ENCODE measurements around the gene ERRFI1.

ERRFI1 gene

DNA sequence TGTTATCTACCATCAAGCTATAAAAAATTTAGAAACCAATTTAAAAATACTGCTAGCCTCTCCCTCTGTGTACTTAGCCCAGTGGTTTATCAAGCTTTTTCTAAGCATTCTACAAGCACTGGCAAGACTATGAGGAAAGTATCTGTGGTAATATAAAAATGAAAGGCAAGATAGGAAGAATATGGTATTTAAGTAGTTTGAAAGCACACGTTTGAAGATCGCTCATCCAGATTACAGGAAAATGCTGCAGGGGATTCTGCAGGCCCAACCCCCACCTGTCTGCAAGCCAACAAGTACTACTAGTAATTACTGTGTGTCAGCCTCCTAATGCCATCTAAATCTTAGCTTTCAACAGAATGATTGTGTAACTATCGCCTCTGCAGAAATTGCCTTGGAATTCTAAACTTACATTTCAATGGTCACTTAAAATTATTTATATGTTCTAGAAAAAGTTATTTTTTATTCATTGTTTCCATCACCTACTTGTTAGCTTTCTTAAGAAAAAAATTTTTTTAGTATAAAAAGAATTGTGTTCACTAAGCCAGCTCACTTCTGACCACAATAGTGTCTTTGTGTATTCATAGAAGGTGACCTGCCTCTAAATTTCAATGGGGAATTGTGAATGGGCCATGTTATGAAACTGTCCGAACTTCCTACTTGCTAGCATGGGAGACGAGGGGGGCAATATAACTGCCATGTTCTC, 8.5 kb downstream of the ERRFI1 start:
- no peak for DNase-seq

- no peak for DNase-seq
These were observed 9.2 kb downstream of the ERRFI1 start for GRCh38 chr1:8016895-8017241.

GRCh38 chr1:8016210-8016894, 9.8 kb downstream of the ERRFI1 start:
- DNase-seq, result no peak

DNA sequence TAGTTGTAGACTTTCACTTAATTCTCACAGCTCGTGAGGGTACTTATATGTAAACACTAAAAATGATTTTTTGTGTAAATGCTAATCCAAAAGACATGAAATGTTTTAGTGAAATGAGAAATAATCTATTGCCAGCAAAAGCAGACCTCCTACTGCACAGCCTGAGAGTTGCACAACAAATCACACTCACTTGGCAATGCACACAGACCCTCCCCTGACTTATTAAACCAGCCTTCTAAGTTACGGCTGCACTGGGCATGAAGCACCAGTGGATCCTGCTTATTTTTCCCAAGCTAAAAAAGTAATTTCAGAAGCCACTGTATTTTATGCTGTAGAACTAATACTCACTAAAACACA, 10.3 kb downstream of the ERRFI1 start:
- DNase-seq, result no peak

- peak; percentile 50 for DNase-seq
These were observed 10.9 kb downstream of the ERRFI1 start for GRCh38 chr1:8015036-8015808.

DNA sequence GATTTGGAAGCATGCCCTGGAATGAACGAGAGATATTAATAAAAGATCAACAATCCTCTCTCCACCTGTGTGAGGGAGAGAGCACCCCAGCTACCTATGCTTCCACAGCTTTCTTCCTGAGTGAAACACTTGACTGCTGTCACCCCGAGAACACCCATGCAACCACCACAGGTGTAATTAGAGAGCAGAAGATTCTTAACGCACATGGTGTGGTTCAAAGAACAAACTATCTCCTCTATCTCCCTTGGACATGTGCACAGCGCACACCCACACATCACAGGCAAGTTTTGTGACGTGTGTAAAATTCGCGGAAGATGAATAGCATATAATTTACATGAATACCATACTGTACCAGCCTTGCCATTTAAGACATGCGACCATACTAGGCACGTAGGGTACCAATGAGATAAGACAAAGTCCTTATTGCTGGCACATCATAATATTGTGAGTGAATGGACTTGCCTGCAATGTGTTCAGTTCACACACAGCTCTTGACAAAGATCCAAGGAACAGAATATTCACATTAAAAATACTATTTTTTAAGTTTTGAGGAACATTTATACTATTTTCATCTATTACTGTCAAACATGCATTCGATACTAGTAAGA, 11.6 kb downstream of the ERRFI1 start:
- no peak for DNase-seq

DNA sequence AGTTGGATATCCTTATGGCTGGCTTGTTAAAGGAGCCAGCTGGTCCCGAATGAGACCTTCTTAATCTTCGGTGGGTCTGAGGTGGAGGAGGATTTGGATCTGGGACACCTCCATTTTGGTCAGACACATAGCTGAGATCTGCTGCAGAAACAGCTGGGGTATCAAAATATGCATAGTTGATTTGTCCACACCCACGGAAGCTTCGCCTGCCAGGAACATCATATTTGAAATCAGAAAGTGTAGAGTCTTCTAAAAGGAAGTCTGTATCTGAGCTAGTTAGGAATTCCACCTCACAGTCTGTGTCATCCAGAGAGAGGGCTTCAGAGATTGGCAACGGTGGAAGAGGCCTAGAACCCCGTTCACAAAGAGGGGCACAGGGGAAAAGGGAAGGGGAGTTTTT, 12.3 kb downstream of the ERRFI1 start:
- no peak for DNase-seq

- DNase-seq, result no peak
These were observed 12.7 kb downstream of the ERRFI1 start for GRCh38 chr1:8013399-8013798.

DNA sequence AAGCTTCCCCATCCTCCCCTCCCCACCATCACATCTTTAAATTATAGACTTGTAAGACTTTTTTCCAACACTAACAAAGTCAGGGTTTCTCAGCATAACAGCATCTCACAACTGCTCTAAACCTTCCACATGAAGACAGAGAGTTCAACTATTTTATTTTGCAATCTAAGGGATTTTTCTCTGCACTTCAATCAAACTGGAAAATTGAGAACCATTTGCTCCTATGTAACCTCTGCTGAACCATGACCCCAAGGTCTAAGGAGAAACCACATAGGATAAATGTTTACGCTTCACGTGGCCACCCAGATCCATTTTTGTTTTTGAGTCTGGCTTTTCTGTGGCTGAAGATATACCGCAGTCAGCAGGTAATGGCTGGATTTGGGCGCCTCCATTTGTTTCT, 13.2 kb downstream of the ERRFI1 start:
- no peak for DNase-seq

GRCh38 chr1:8011923-8012858, 13.9 kb downstream of the ERRFI1 start:
- DNase-seq, result no peak

- DNase-seq, result no peak
These were observed 15.1 kb downstream of the ERRFI1 start for GRCh38 chr1:8011016-8011415.

GRCh38 chr1:8010080-8010664, 15.9 kb downstream of the ERRFI1 start:
- DNase-seq, result no peak

- DNase-seq, result no peak
These were observed 16.8 kb downstream of the ERRFI1 start for GRCh38 chr1:8009043-8010002.

- peak; percentile 75 for DNase-seq
These were observed 19.8 kb downstream of the ERRFI1 start for GRCh38 chr1:8006037-8006963.

DNA sequence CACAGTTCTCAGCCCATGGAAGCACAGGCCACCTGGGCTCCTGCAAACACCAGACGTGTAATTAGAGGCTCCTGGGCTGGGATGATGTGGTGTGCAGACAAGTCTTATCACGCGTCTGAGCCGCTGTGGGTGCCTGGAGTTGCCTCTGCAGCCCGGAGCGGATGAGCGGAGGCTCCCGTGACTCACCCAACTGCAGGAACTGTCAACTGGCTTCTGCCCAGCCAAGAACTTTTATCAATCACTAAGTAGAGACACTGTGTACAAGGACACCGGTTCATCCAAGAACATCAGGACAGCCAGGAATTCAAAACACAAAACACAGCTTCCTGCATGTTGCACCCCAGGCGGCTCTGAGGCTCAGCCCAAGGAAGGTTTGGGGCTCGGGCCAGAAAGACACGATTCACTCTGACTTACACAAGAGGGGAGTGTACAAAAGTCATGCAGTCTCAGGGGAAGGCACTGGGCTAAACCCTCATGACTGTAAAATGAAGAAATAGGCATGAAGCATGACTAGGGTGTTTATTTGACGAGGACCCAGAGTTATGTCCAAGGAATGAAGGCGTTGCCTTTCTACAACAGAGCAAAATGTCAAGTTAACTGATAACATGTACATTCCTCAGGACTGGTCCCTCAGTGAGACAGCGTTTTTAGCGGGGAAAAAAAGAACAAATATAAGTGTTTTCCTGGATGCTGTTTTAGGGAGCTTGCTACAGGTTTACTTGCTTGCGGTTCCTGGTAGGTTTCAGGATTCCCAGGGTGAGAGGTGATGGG, 21.1 kb downstream of the ERRFI1 start:
- DNase-seq, result peak; percentile 83

DNA sequence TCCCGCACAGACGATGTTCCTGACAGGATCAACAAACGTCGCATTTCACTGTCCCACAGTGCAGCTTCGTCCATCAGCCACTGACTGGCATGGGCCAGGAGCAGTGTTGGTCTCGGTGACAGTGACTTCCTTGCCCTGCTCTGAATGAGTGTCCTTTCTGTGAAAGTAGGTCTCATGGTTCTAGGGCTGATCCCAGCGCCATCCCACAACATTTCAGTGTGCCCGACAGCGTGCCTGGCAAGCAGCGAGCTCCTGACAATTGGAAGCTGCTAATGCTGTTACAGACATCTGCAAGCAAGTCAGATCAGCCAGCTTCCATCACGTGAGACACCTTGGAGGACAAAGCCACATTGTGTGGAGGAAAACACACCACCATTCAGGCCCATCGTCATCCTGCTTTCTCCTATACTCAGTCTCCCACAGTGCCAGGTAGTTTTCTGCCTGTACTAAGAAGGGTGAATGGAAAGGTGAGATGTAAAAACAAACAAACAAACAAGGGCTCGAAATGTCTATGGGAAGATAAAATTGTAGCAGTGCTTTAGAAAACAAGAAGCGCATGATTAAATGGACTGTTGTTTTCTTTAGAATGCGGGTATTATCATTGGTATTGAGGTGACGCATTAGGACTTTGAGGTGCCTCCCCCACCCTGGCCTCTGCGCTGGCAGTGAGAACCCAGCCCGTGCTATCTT, 21.9 kb downstream of the ERRFI1 start:
- peak; percentile 79 for DNase-seq

GRCh38 chr1:8003438-8004112, 22.5 kb downstream of the ERRFI1 start:
- no peak for DNase-seq

- DNase-seq, result no peak
These were observed 23.2 kb downstream of the ERRFI1 start for GRCh38 chr1:8002921-8003320.
